Measurements from ENCODE around the gene MATN1. TPM values are rescaled to one million over a fixed set of nuclear protein-coding genes. Genes with fewer than 3 reads are reported as not detected.

MATN1 gene
- total and polyA plus RNA-seq, 2 of the 4 experiments (the other 2 are of a cell fraction), result 0.27 TPM; not detected in 1

- Histone ChIP-seq H3K27me3 (ENCODE audit: control insufficient read depth, insufficient read depth, low read length) (peaks cover 24% of the 10 kb centered on the region), H3K79me1 (ENCODE audit: low read depth in 1 of 2, low read length in 2 of 2) (peaks cover 0 to 6% of the 10 kb centered on the region in 2 experiments; a peak in 1 of 4 replicates), H4K8ac (ENCODE audit: low read depth in 2 of 2, low read length in 2 of 2) (no peak overlapping the region), H3K27ac (ENCODE audit: insufficient read depth, low read length) (no peak overlapping the region), H3K4ac (ENCODE audit: low read depth, low read length) (no peak overlapping the region), H3K14ac (replicated peaks; ENCODE audit: low read depth, low read length) (no peak overlapping the region), H3K9me1 (ENCODE audit: insufficient read depth, low read length) (no peaks in the 10 kb centered on the region), H3K4me3 (ENCODE audit: insufficient read depth, low read depth, low read length) (no peak overlapping the region), H2AK5ac (ENCODE audit: low read depth, low read length) (no peak overlapping the region), H2BK15ac (ENCODE audit: low read depth, low read length) (no peak overlapping the region), H2BK5ac (ENCODE audit: low read depth, low read length, poor library complexity, severe bottlenecking) (no peak overlapping the region), H3K36me3 (ENCODE audit: control insufficient read depth, insufficient read depth, low read length) (no peaks in the 10 kb centered on the region), H2BK20ac (ENCODE audit: low read depth, low read length) (no peak overlapping the region), H2AK9ac (replicated peaks; ENCODE audit: low read depth, low read length, poor library complexity) (no peak overlapping the region), H4K20me1 (ENCODE audit: insufficient read depth, low read length) (peaks cover 6% of the 10 kb centered on the region), H3K9me3 (ENCODE audit: control insufficient read depth, insufficient read depth, low read length) (no peaks in the 10 kb centered on the region; the same call in 1 of the 2 replicates), H3K4me1 (ENCODE audit: control insufficient read depth, insufficient read depth, low read length) (peaks cover 4% of the 10 kb centered on the region; the same call in 1 of the 2 replicates), H2AFZ (replicated peaks; ENCODE audit: low read length, poor library complexity) (no peak overlapping the region), H4K91ac (ENCODE audit: insufficient read depth, low read depth, low read length) (no peak overlapping the region), H3K18ac (ENCODE audit: low read depth, low read length) (no peak overlapping the region), H3K56ac (ENCODE audit: extremely low read depth, insufficient read depth, low read length) (no peak overlapping the region), H4K5ac (ENCODE audit: low read depth, low read length) (no peak overlapping the region), H3K9ac (ENCODE audit: low read depth, low read length) (no peak overlapping the region), H3K4me2 (ENCODE audit: low read depth, low read length) (no peak overlapping the region), H3K23ac (ENCODE audit: low read depth, low read length) (no peak overlapping the region), H2BK120ac (ENCODE audit: low read depth, low read length) (no peak overlapping the region)
- BruUV-seq (replicated peaks), result no TSS peak
- ChIA-PET CTCF (no interaction called here), POLR2A (ENCODE audit: unreplicated experiment) (no interaction called here)
- TF ChIP-seq RFX5 (IDR thresholded peaks at IDR 0.05; ENCODE audit: low read depth, low read length) (no peak), ELK1 (IDR thresholded peaks at IDR 0.05; ENCODE audit: borderline replicate concordance, low read depth, low read length) (no peak), BHLHE40 (IDR thresholded peaks at IDR 0.05; ENCODE audit: low read depth, low read length) (no peak), CTCF (conservative IDR thresholded peaks at IDR 0.05; ENCODE audit: low read depth, low read length) (peak; percentile 30; the same call in 1 of the 2 replicates), RCOR1 (IDR thresholded peaks at IDR 0.05; ENCODE audit: insufficient replicate concordance, low read length) (no peak), USF2 (IDR thresholded peaks at IDR 0.05; ENCODE audit: low read depth, low read length) (no peak), MAZ (IDR thresholded peaks at IDR 0.05; ENCODE audit: borderline replicate concordance, low read depth, low read length) (no peak)
- DNase-seq, result no peak
- intact Hi-C loops (cut with micrococcal nuclease) (no loop called here), in situ Hi-C loops (cut with MboI; ENCODE audit: low sequenced_read_pairs) (loop anchor here (10.0 kb wide), 1 partner anchor 1480 kb away; the partner anchor contains the start of genes MECR and PTPRU), dilution Hi-C loops (cut with HindIII; ENCODE audit: low sequenced_read_pairs, unreplicated experiment) (no loop called here)
- no CpG with 5 or more reads among the region's 2 CpGs for WGBS, 2 experiments (ENCODE audit: extremely low coverage in 2 of 2, insufficient read length in 1 of 2)
- no peak for ATAC-seq (ENCODE audit: low read depth)
These were observed 8.2 kb downstream of the MATN1 start for GRCh38 chr1:30715216-30715615.

All from IMR-90 (cell line).